Suprapubic skin (tissue), 4 donors: Measurements from ENCODE around the gene ISOC1.

Source experiments
- CTCF ChIP-seq, 2 donors: fragments of 200-600 bp in 1 of 2; fragments of 450-650 bp in 1 of 2; sonication (generic) in 1 of 2; IDR thresholded peaks; one replicate each; pipeline ENCODE4 v1.5.1; 2016 to 2019; ENCODE audit warnings: antibody characterized with exemption in 2 of 2, mild to moderate bottlenecking in 1 of 2, moderate library complexity in 1 of 2
- EP300 ChIP-seq: sonication (generic); formaldehyde crosslinking; IDR thresholded peaks from one replicate; pipeline ENCODE4 v1.6.1; 2017; ENCODE audit warnings: antibody characterized with exemption
- POLR2A ChIP-seq, 2 donors: fragments of 450-650 bp; IDR thresholded peaks; one replicate each; pipeline ENCODE4 v1.6.1; 2017; ENCODE audit warnings: antibody characterized with exemption in 2 of 2, mild to moderate bottlenecking in 2 of 2, moderate library complexity in 2 of 2
- POLR2AphosphoS5 ChIP-seq, 3 donors: sonication (generic); formaldehyde crosslinking; IDR thresholded peaks; one replicate each; pipeline ENCODE4 v1.6.1; 2017; ENCODE audit warnings: antibody characterized with exemption in 3 of 3

GRCh38 chr5:129135633-129136032 lies 41.1 kb downstream of the ISOC1 start:
- TF ChIP-seq CTCF (IDR thresholded peaks at IDR 0.05): no peak
- TF ChIP-seq POLR2A (IDR thresholded peaks at IDR 0.05): no peak
- TF ChIP-seq POLR2AphosphoS5 (IDR thresholded peaks at IDR 0.05): no peak
- no peak for TF ChIP-seq EP300
